HepG2 (cell line): Measurements from ENCODE around the gene PDE6H. TPM values are rescaled to one million over a fixed set of nuclear protein-coding genes. Genes with fewer than 3 reads are reported as not detected.

Source experiments
- ATAC-seq: fragments of 200-7000 bp; cut with Tn5 transposase; 3 replicates; pipeline ENCODE4 v1.9.1; 2020; ENCODE audit warnings: mild to moderate bottlenecking, moderate library complexity
- BruUV-seq: library from RNA; stranded (reverse); fragments of 400-500 nt; replicated peaks from 2 replicates; lab custom pipeline; 2021; lab: Mats Ljungman, UMichigan
- CTCF ChIA-PET: fragments of 300-600 bp; formaldehyde crosslinking; extraction: SDS; loops from one replicate; lab custom pipeline; 2021; ENCODE audit warnings: low total read pairs, inconsistent platforms, low intra/inter-chr PET ratio; lab: Yijun Ruan, JAX
- POLR2A ChIA-PET: fragments of 350-600 bp; sonication (Branson Sonifier 250); formaldehyde crosslinking; loops from one replicate; lab custom pipeline; 2020; ENCODE audit warnings: antibody characterized with exemption, inconsistent platforms; lab: Yijun Ruan, JAX
- DNase-seq: peaks from one replicate; pipeline ENCODE4 v3.0.0-alpha.2; 2015; ENCODE audit warnings: low spot score
- FAIRE-seq: peaks from 3 replicates; lab custom pipeline; 2011; peaks lifted over from hg19 to GRCh38; lab: Jason Lieb, UNC
- H2AFZ ChIP-seq: one replicate; pipeline ENCODE4 v1.6.1; 2011; ENCODE audit warnings: low read length, inconsistent platforms
- H3K27ac ChIP-seq: fragments of 300-600 bp; 3 replicates; pipeline ENCODE4 v1.8.0; 2011; ENCODE audit warnings: mixed run types, mild to moderate bottlenecking, mixed read lengths, low read length, inconsistent platforms; ENCODE audit not compliant: insufficient read depth; ENCODE audit errors: extremely low read length
- H3K27me3 ChIP-seq, 2 experiments: fragments of 200-600 bp in 1 of 2; 2 replicates in 1 of 2; 3 replicates in 1 of 2; pipeline versions ENCODE4 v1.6.0 to v1.8.0; 2011; ENCODE audit warnings: low read length in 2 of 2, mild to moderate bottlenecking in 2 of 2, moderate library complexity in 2 of 2, inconsistent platforms in 1 of 2; ENCODE audit not compliant: insufficient read depth in 2 of 2, control insufficient read depth in 1 of 2
- H3K36me3 ChIP-seq, 2 experiments: fragments of 200-600 bp in 1 of 2; replicated peaks in 1 of 2; 2 replicates in 1 of 2; 3 replicates in 1 of 2; pipeline versions ENCODE4 v1.5.1 to v1.8.0; 2011; ENCODE audit warnings: low read length in 2 of 2, inconsistent platforms in 1 of 2; ENCODE audit not compliant: insufficient read depth in 2 of 2, control insufficient read depth in 1 of 2
- H3K4me1 ChIP-seq: 2 replicates; pipeline ENCODE4 v1.5.1; 2012; ENCODE audit warnings: low read length, inconsistent platforms; ENCODE audit not compliant: insufficient read depth
- H3K4me2 ChIP-seq: 2 replicates; pipeline ENCODE4 v1.6.0; 2011; ENCODE audit warnings: low read depth, low read length, inconsistent platforms
- H3K4me3 ChIP-seq, 3 experiments: fragments of 200-600 bp in 1 of 3; sonication (generic), shearing (Covaris generic) in 1 of 3; replicated peaks in 1 of 3; 2 replicates each; pipeline ENCODE4 v1.5.1; 2011 to 2016; ENCODE audit warnings: low read length in 3 of 3, inconsistent platforms in 2 of 3, low read depth in 2 of 3, mild to moderate bottlenecking in 2 of 3, control low read depth in 1 of 3, mixed read lengths in 1 of 3; ENCODE audit not compliant: insufficient read depth in 1 of 3
- H3K79me2 ChIP-seq: one replicate; pipeline ENCODE4 v1.6.1; 2011; ENCODE audit warnings: low read length, inconsistent platforms; ENCODE audit not compliant: insufficient read depth
- H3K9ac ChIP-seq: 2 replicates; pipeline ENCODE4 v1.6.0; 2011; ENCODE audit warnings: mild to moderate bottlenecking, low read depth, low read length, inconsistent platforms; ENCODE audit not compliant: insufficient read depth
- H3K9me3 ChIP-seq: 2 replicates; pipeline ENCODE4 v1.5.1; 2012; ENCODE audit warnings: mild to moderate bottlenecking, low read length
- H4K20me1 ChIP-seq: 2 replicates; pipeline ENCODE4 v1.6.0; 2011; ENCODE audit warnings: inconsistent platforms, mild to moderate bottlenecking, low read length, moderate library complexity; ENCODE audit not compliant: insufficient read depth
- HCFC1 ChIP-seq: fragments of 150-350 bp; IDR thresholded peaks from 2 replicates; pipeline ENCODE4 v1.6.1; 2014; ENCODE audit warnings: low read depth, low read length
- YY1 ChIP-seq: IDR thresholded peaks from 2 replicates; pipeline ENCODE4 v1.6.1; 2011; ENCODE audit warnings: low read length, low read depth, moderate library complexity, mild to moderate bottlenecking; ENCODE audit not compliant: insufficient read depth, insufficient replicate concordance
- ZNF558 ChIP-seq: sonication (generic); formaldehyde crosslinking; IDR thresholded peaks from 2 replicates; pipeline ENCODE4 v1.9.0; 2022; ENCODE audit warnings: mild to moderate bottlenecking, missing genetic modification reagents, borderline replicate concordance
- WGBS: methylation state at CpG from one replicate; pipeline ENCODE4 v1.1.6; 2017; ENCODE audit warnings: low lambda C conversion rate; 5-methylcytosine and 5-hydroxymethylcytosine counted together
- in situ Hi-C: cut with HindIII; loops from 2 replicates; pipeline ENCODE4 v1.10.0; 2017; ENCODE audit warnings: low pct_unique_long_range_greater_than_20kb; ENCODE audit not compliant: extremely low pct_ligation_motif_present
- intact Hi-C: fragments of 100-400 bp; cut with micrococcal nuclease; formaldehyde crosslinking; loops from one replicate; pipeline ENCODE4 v1.10.0; 2022; ENCODE audit not compliant: unreplicated experiment
- polyA plus RNA-seq, 8 experiments: library from polyadenylated mRNA; depleted of rRNA in 3 of 8; stranded (reverse) in 7 of 8; unstranded in 1 of 8; fragments of >200 nt; fragmentation: Illumina TruSeq in 4 of 8; extraction: Trizol in 4 of 8; gene quantifications; 2 replicates each; pipeline versions ENCODE4 v1.2.1 to v1.2.3, GENCODE V29; 2011 to 2016; ENCODE audit warnings: low read depth in 4 of 8, missing spikeins in 1 of 8, mixed read lengths in 1 of 8; ENCODE audit not compliant: insufficient read depth in 1 of 8
- total RNA-seq, 5 experiments: library from RNA; depleted of rRNA; stranded (reverse); fragments of >200 nt; fragmentation: Illumina TruSeq; extraction: Trizol; gene quantifications; 2 replicates each; pipeline ENCODE4 v1.2.3, GENCODE V29; 2016; ENCODE audit warnings: low read depth in 1 of 5
- TF ChIP-seq, protein P1 (sequence below): sonication (generic); formaldehyde crosslinking; IDR thresholded peaks from 2 replicates; pipeline ENCODE4 v1.4.0; 2020; ENCODE audit warnings: missing genetic modification reagents, borderline replicate concordance
- TF ChIP-seq, protein P2 (sequence below): IDR thresholded peaks from 2 replicates; pipeline ENCODE4 v1.6.1; 2012; ENCODE audit warnings: low read length, improper control_type of control experiment

The PDE6H gene
- total and polyA plus RNA-seq, 2 of the 13 experiments (the other 11 are each of a cell fraction or from before 2014, with no cell fraction given), result not detected

DNA sequence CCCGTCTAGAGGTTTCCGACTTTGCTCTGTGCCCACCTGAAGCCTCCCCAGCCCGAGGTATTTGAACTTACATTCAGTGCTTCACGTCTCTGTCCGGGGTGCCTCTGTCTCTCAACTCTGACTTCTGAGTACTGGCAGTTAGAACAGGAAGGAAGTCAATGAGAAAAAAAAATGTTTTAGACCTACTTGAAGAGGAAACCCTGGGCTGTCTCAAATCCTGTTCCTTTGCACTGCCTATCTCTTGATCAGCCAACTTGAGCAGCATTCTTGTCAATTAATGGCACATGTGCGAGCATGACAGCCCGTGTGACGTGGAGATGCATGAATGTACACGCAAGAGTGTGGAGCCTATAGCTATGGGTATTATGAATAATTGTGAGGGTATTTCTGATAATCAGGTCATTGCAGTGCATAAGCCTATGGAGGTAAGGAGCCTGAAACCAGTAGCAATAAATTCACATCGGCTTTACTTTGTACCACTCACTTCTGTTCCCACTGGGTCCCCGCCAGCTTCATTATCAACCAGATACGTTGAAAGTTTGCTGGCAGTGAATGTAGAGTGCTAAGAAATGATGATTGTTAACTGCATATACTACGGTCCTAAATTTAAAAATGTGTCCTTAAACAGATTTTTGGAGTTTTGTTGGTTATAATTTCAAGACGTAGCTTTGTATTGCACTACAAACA is 11.2 kb upstream of the PDE6H start, which contains the start of gene ARHGDIB (continued):
- TF ChIP-seq, protein P1, sequence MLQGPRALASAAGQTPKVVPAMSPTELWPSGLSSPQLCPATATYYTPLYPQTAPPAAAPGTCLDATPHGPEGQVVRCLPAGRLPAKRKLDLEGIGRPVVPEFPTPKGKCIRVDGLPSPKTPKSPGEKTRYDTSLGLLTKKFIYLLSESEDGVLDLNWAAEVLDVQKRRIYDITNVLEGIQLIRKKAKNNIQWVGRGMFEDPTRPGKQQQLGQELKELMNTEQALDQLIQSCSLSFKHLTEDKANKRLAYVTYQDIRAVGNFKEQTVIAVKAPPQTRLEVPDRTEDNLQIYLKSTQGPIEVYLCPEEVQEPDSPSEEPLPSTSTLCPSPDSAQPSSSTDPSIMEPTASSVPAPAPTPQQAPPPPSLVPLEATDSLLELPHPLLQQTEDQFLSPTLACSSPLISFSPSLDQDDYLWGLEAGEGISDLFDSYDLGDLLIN (CRISPR knock-in tag), result no peak
- TF ChIP-seq, all 625 proteins: peak for 0

DNA sequence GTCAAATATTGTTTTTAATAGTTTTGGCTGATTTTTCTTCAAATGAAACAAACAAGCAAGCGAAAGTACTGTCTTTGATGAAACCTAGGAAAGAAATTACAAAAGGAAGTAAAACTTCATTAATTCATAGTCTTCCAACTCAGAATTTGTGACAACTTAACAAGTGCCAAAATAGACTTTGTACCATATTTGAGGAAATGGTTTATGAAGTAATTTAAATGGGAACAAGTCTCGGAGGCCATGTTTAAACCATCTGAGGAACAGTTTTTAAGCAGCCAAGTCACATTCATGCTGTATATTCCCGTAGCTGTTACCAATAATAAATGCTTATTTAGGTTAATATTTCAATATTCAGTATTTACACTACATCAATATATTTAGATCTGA is 10.7 kb upstream of the PDE6H start:
- CTCF ChIA-PET, result no interaction called here
- H3K27me3 ChIP-seq, result no peaks in the 10 kb centered on the region
- no peak overlapping the region for H3K4me2 ChIP-seq
- H3K9me3 ChIP-seq, result no peaks in the 10 kb centered on the region
- POLR2A ChIA-PET, result no interaction called here
- DNase-seq, result no peak
- H3K4me3 ChIP-seq, result no peak overlapping the region
- no peaks in the 10 kb centered on the region for H3K36me3 ChIP-seq
- no peak for TF ChIP-seq YY1
- TF ChIP-seq HCFC1, result no peak
- TF ChIP-seq, protein P2, sequence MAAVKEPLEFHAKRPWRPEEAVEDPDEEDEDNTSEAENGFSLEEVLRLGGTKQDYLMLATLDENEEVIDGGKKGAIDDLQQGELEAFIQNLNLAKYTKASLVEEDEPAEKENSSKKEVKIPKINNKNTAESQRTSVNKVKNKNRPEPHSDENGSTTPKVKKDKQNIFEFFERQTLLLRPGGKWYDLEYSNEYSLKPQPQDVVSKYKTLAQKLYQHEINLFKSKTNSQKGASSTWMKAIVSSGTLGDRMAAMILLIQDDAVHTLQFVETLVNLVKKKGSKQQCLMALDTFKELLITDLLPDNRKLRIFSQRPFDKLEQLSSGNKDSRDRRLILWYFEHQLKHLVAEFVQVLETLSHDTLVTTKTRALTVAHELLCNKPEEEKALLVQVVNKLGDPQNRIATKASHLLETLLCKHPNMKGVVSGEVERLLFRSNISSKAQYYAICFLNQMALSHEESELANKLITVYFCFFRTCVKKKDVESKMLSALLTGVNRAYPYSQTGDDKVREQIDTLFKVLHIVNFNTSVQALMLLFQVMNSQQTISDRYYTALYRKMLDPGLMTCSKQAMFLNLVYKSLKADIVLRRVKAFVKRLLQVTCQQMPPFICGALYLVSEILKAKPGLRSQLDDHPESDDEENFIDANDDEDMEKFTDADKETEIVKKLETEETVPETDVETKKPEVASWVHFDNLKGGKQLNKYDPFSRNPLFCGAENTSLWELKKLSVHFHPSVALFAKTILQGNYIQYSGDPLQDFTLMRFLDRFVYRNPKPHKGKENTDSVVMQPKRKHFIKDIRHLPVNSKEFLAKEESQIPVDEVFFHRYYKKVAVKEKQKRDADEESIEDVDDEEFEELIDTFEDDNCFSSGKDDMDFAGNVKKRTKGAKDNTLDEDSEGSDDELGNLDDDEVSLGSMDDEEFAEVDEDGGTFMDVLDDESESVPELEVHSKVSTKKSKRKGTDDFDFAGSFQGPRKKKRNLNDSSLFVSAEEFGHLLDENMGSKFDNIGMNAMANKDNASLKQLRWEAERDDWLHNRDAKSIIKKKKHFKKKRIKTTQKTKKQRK, result no peak
- no peak for TF ChIP-seq ZNF558 (CRISPR knock-in tag)
- TF ChIP-seq, all 625 proteins: peak for 0
- H3K79me2 ChIP-seq, result no peaks in the 10 kb centered on the region
- H3K9ac ChIP-seq, result no peak overlapping the region
- no peak overlapping the region for H3K27ac ChIP-seq
- no peaks in the 10 kb centered on the region for H3K4me1 ChIP-seq
- ATAC-seq (no peak), FAIRE-seq (no peak)
- BruUV-seq, result no TSS peak
- no peaks in the 10 kb centered on the region for H4K20me1 ChIP-seq
- H2AFZ ChIP-seq, result no peak overlapping the region
- intact Hi-C loops, result no loop called here
- in situ Hi-C loops, result no loop called here
- 18% methylated on average over 3 of the region's 3 CpGs for WGBS
